Activated naive CD4-positive, alpha-beta T cell treated with anti-CD3 and anti-CD28 coated beads, Interleukin-2, amount 50 U/mL, for 24 hours (primary cell): ENCODE data around the gene COL4A6.

Experiments used
- H3K27ac Mint-ChIP-seq: one replicate; pipeline ENCODE4 v1.8.0; 2021; ENCODE audit warnings: mild to moderate bottlenecking, mixed read lengths
- H3K27me3 Mint-ChIP-seq: one replicate; pipeline ENCODE4 v1.8.0; 2021; ENCODE audit warnings: mixed read lengths
- H3K36me3 Mint-ChIP-seq: one replicate; pipeline ENCODE4 v1.8.0; 2021; ENCODE audit warnings: mixed read lengths
- H3K4me1 Mint-ChIP-seq: one replicate; pipeline ENCODE4 v1.8.0; 2021; ENCODE audit warnings: mixed read lengths
- H3K4me3 Mint-ChIP-seq: one replicate; pipeline ENCODE4 v1.8.0; 2021; ENCODE audit warnings: mild to moderate bottlenecking, mixed read lengths
- H3K9me3 Mint-ChIP-seq: one replicate; pipeline ENCODE4 v1.8.0; 2021; ENCODE audit warnings: mixed read lengths

Gene COL4A6

GRCh38 chrX:108230574-108230973, 207.6 kb downstream of the COL4A6 start:
- Mint-ChIP-seq H3K9me3 (no peaks in the 10 kb centered on the region), H3K27ac (no peak overlapping the region), H3K4me1 (no peaks in the 10 kb centered on the region), H3K36me3 (no peaks in the 10 kb centered on the region), H3K27me3 (peaks cover 7% of the 10 kb centered on the region), H3K4me3 (no peak overlapping the region)

GRCh38 chrX:108224727-108225621, 213.2 kb downstream of the COL4A6 start:
- H3K4me1 Mint-ChIP-seq, result peaks cover 4% of the 10 kb centered on the region

GRCh38 chrX:108224218-108224617, 214.0 kb downstream of the COL4A6 start:
- H3K9me3 Mint-ChIP-seq, result no peaks in the 10 kb centered on the region
- H3K4me1 Mint-ChIP-seq, result peaks cover 4% of the 10 kb centered on the region
- H3K27ac Mint-ChIP-seq, result no peak overlapping the region
- no peaks in the 10 kb centered on the region for H3K36me3 Mint-ChIP-seq
- no peak overlapping the region for H3K4me3 Mint-ChIP-seq
- H3K27me3 Mint-ChIP-seq, result peaks cover 7% of the 10 kb centered on the region

More at GRCh38 chrX:108224727-108225621, 213.2 kb downstream of the COL4A6 start:
- no peak overlapping the region for H3K4me3 Mint-ChIP-seq
- peaks cover 7% of the 10 kb centered on the region for H3K27me3 Mint-ChIP-seq
- no peak overlapping the region for H3K27ac Mint-ChIP-seq
- no peaks in the 10 kb centered on the region for H3K9me3 Mint-ChIP-seq
- no peaks in the 10 kb centered on the region for H3K36me3 Mint-ChIP-seq

GRCh38 chrX:108223585-108223984, 214.6 kb downstream of the COL4A6 start:
- H3K27ac Mint-ChIP-seq, result no peak overlapping the region
- H3K9me3 Mint-ChIP-seq, result no peaks in the 10 kb centered on the region
- no peak overlapping the region for H3K4me3 Mint-ChIP-seq
- H3K4me1 Mint-ChIP-seq, result peaks cover 4% of the 10 kb centered on the region
- H3K36me3 Mint-ChIP-seq, result no peaks in the 10 kb centered on the region
- peaks cover 7% of the 10 kb centered on the region for H3K27me3 Mint-ChIP-seq

- H3K9me3 Mint-ChIP-seq, result no peaks in the 10 kb centered on the region
- no peaks in the 10 kb centered on the region for H3K36me3 Mint-ChIP-seq
- H3K4me3 Mint-ChIP-seq, result no peak overlapping the region
- peaks cover 4% of the 10 kb centered on the region for H3K4me1 Mint-ChIP-seq
- no peak overlapping the region for H3K27ac Mint-ChIP-seq
- H3K27me3 Mint-ChIP-seq, result peaks cover 1% of the 10 kb centered on the region
Measured at GRCh38 chrX:108221301-108221864, 216.8 kb downstream of the COL4A6 start.

- H3K4me1 Mint-ChIP-seq, result peaks cover 4% of the 10 kb centered on the region
- no peaks in the 10 kb centered on the region for H3K9me3 Mint-ChIP-seq
- H3K4me3 Mint-ChIP-seq, result no peak overlapping the region
- H3K27ac Mint-ChIP-seq, result no peak overlapping the region
- H3K36me3 Mint-ChIP-seq, result no peaks in the 10 kb centered on the region
- H3K27me3 Mint-ChIP-seq, result no peaks in the 10 kb centered on the region
Measured at GRCh38 chrX:108219949-108220601, 218.1 kb downstream of the COL4A6 start.

- Mint-ChIP-seq H3K27ac (no peak overlapping the region), H3K4me1 (no peaks in the 10 kb centered on the region), H3K9me3 (no peaks in the 10 kb centered on the region), H3K27me3 (no peaks in the 10 kb centered on the region), H3K4me3 (no peak overlapping the region), H3K36me3 (no peaks in the 10 kb centered on the region)
Measured at GRCh38 chrX:108217876-108218275, 220.3 kb downstream of the COL4A6 start.

GRCh38 chrX:108216919-108217571, 221.2 kb downstream of the COL4A6 start:
- Mint-ChIP-seq H3K36me3 (no peaks in the 10 kb centered on the region), H3K4me3 (no peak overlapping the region), H3K27me3 (no peaks in the 10 kb centered on the region), H3K9me3 (no peaks in the 10 kb centered on the region), H3K4me1 (no peaks in the 10 kb centered on the region), H3K27ac (no peak overlapping the region)

- H3K4me1 Mint-ChIP-seq, result no peaks in the 10 kb centered on the region
- no peak overlapping the region for H3K27ac Mint-ChIP-seq
- no peaks in the 10 kb centered on the region for H3K36me3 Mint-ChIP-seq
- H3K27me3 Mint-ChIP-seq, result no peaks in the 10 kb centered on the region
- H3K4me3 Mint-ChIP-seq, result no peak overlapping the region
- H3K9me3 Mint-ChIP-seq, result no peaks in the 10 kb centered on the region
Measured at GRCh38 chrX:108216405-108216804, 221.8 kb downstream of the COL4A6 start.

- H3K27me3 Mint-ChIP-seq, result no peaks in the 10 kb centered on the region
- H3K27ac Mint-ChIP-seq, result no peak overlapping the region
- H3K9me3 Mint-ChIP-seq, result no peaks in the 10 kb centered on the region
- no peak overlapping the region for H3K4me3 Mint-ChIP-seq
- no peaks in the 10 kb centered on the region for H3K36me3 Mint-ChIP-seq
- H3K4me1 Mint-ChIP-seq, result no peaks in the 10 kb centered on the region
Measured at GRCh38 chrX:108211301-108211700, 226.9 kb downstream of the COL4A6 start.

- no peak overlapping the region for H3K4me3 Mint-ChIP-seq
- H3K27ac Mint-ChIP-seq, result no peak overlapping the region
- H3K27me3 Mint-ChIP-seq, result no peaks in the 10 kb centered on the region
- no peaks in the 10 kb centered on the region for H3K4me1 Mint-ChIP-seq
- H3K36me3 Mint-ChIP-seq, result no peaks in the 10 kb centered on the region
- H3K9me3 Mint-ChIP-seq, result no peaks in the 10 kb centered on the region
Measured at GRCh38 chrX:108209006-108209554, 229.1 kb downstream of the COL4A6 start.

GRCh38 chrX:108203540-108203939, 234.7 kb downstream of the COL4A6 start:
- Mint-ChIP-seq H3K4me1 (no peaks in the 10 kb centered on the region), H3K36me3 (no peaks in the 10 kb centered on the region), H3K9me3 (no peaks in the 10 kb centered on the region), H3K4me3 (no peak overlapping the region), H3K27ac (no peak overlapping the region), H3K27me3 (no peaks in the 10 kb centered on the region)

- Mint-ChIP-seq H3K36me3 (no peaks in the 10 kb centered on the region), H3K9me3 (no peaks in the 10 kb centered on the region), H3K27ac (no peak overlapping the region), H3K4me1 (no peaks in the 10 kb centered on the region), H3K27me3 (no peaks in the 10 kb centered on the region), H3K4me3 (no peak overlapping the region)
Measured at GRCh38 chrX:108199691-108200090, 238.5 kb downstream of the COL4A6 start.

GRCh38 chrX:108199041-108199440, 239.2 kb downstream of the COL4A6 start:
- Mint-ChIP-seq H3K4me1 (no peaks in the 10 kb centered on the region), H3K36me3 (no peaks in the 10 kb centered on the region), H3K4me3 (no peak overlapping the region), H3K27me3 (no peaks in the 10 kb centered on the region), H3K27ac (no peak overlapping the region), H3K9me3 (no peaks in the 10 kb centered on the region)

- no peak overlapping the region for H3K27ac Mint-ChIP-seq
- no peaks in the 10 kb centered on the region for H3K27me3 Mint-ChIP-seq
- H3K9me3 Mint-ChIP-seq, result no peaks in the 10 kb centered on the region
- H3K4me3 Mint-ChIP-seq, result no peak overlapping the region
- no peaks in the 10 kb centered on the region for H3K4me1 Mint-ChIP-seq
- no peaks in the 10 kb centered on the region for H3K36me3 Mint-ChIP-seq
Measured at GRCh38 chrX:108198420-108198819, 239.8 kb downstream of the COL4A6 start.
